H1 (cell line): ENCODE measurements around the gene CLIP4. TPM values are rescaled to one million over a fixed set of nuclear protein-coding genes. Genes with fewer than 3 reads are reported as not detected.

Experiments used
- MAX ChIP-seq: IDR thresholded peaks from 2 replicates; pipeline ENCODE4 v1.6.1; 2012; ENCODE audit warnings: inconsistent platforms
- RAD21 ChIP-seq, 2 experiments: IDR thresholded peaks in 1 of 2; conservative IDR thresholded peaks in 1 of 2; 2 replicates each; pipeline ENCODE4 v1.6.1; 2011; ENCODE audit warnings: low read depth in 2 of 2, low read length in 2 of 2, improper control_type of control experiment in 1 of 2, inconsistent platforms in 1 of 2, mild to moderate bottlenecking in 1 of 2, moderate library complexity in 1 of 2
- RNF2 ChIP-seq: fragments of 200-900, 300-1000 bp; sonication (generic); IDR thresholded peaks from 2 replicates; pipeline ENCODE4 v1.7.1; 2016; ENCODE audit warnings: borderline replicate concordance, low read depth, mild to moderate bottlenecking, antibody characterized with exemption, low read length; ENCODE audit not compliant: poor library complexity, severe bottlenecking; ENCODE audit errors: missing control alignments
- SIRT6 ChIP-seq: IDR thresholded peaks from one replicate; pipeline ENCODE4 v1.7.1; 2012; ENCODE audit warnings: low read length, inconsistent platforms
- polyA plus RNA-seq, 7 experiments: library from polyadenylated mRNA; depleted of rRNA in 3 of 7; stranded (reverse) in 5 of 7; unstranded in 2 of 7; fragments of >200 nt in 5 of 7; fragments of 200-250 nt in 2 of 7; gene quantifications; 1 replicate in 5 of 7; 2 replicates in 1 of 7; 4 replicates in 1 of 7; pipeline versions ENCODE4 v1.2.1 to v1.2.3, GENCODE V29; 2011 to 2013; ENCODE audit warnings: missing spikeins in 2 of 7, mixed read lengths in 2 of 7
- total RNA-seq: library from RNA; stranded (reverse); fragmentation: NEBNext Ultra II Directional; extraction: Animal tissue kit (Norgen Biotek cat#: 25700); gene quantifications from 2 replicates; pipeline ENCODE4 v1.2.1, GENCODE V29; 2021

The CLIP4 gene
- total and polyA plus RNA-seq, 2 of the 8 experiments (the other 6 are each of a cell fraction or from before 2014, with no cell fraction given) = 0.08 to 0.09 TPM

- no peak for TF ChIP-seq RAD21 (IDR thresholded peaks at IDR 0.05 in 1 of 2, conservative IDR thresholded peaks at IDR 0.05 in 1 of 2; ENCODE audit: low read depth in 2 of 2, low read length in 2 of 2)
- no peak for TF ChIP-seq MAX
- TF ChIP-seq SIRT6 = no peak
- no peak for TF ChIP-seq RNF2
Measured at GRCh38 chr2:29124504-29124903, 9.3 kb downstream of the CLIP4 start (continued).
